Thoracic aorta (tissue), 2 donors: Measurements from ENCODE around the gene MAGI1. TPM values are rescaled to one million over a fixed set of nuclear protein-coding genes. Genes with fewer than 3 reads are reported as not detected.
A peak's percentile ranks its signal among the peaks of the same experiment; 100 is the strongest.

Experiments
- ATAC-seq: fragments of 150-250 bp; one replicate; pipeline ENCODE4 v1.8.0; 2017; ENCODE audit warnings: low read depth; ENCODE audit not compliant: insufficient number of reproducible peaks, low FRiP score
- DNase-seq: peaks from one replicate; pipeline ENCODE4 v3.0.0-alpha.2; 2020; ENCODE audit warnings: low spot score
- H3K27ac ChIP-seq, 2 donors: fragments of 200-600 bp; sonication (generic); 1 replicate in 1 of 2; 2 replicates in 1 of 2; pipeline ENCODE4 v1.5.1; 2016; ENCODE audit warnings: mild to moderate bottlenecking in 2 of 2, moderate library complexity in 2 of 2
- H3K27me3 ChIP-seq: fragments of 200-600 bp; sonication (generic); replicated peaks from 2 replicates; pipeline ENCODE4 v1.6.0; 2016; ENCODE audit warnings: mild to moderate bottlenecking; ENCODE audit not compliant: insufficient read depth
- H3K36me3 ChIP-seq: fragments of 200-600 bp; sonication (generic); one replicate; pipeline ENCODE4 v1.5.1; 2016
- H3K4me1 ChIP-seq, 2 donors: fragments of 200-600 bp; sonication (generic); 1 replicate in 1 of 2; 2 replicates in 1 of 2; pipeline versions ENCODE4 v1.5.1 to v1.6.0; 2016; ENCODE audit warnings: low read depth in 2 of 2, mild to moderate bottlenecking in 1 of 2; ENCODE audit not compliant: control insufficient read depth in 1 of 2
- H3K4me3 ChIP-seq: fragments of 200-600 bp; sonication (generic); 2 replicates; pipeline ENCODE4 v1.5.1; 2016; ENCODE audit warnings: mild to moderate bottlenecking
- H3K9me3 ChIP-seq: fragments of 200-600 bp; sonication (generic); 2 replicates; pipeline ENCODE4 v1.5.1; 2016
- CTCF ChIP-seq: fragments of 200-600 bp; sonication (generic); IDR thresholded peaks from one replicate; pipeline ENCODE4 v1.5.1; 2019; ENCODE audit warnings: antibody characterized with exemption
- total RNA-seq, 2 donors: library from RNA; depleted of rRNA; stranded (reverse); fragments of >200 nt; gene quantifications; one replicate each; pipeline versions ENCODE4 v1.1.0 to v1.2.3, GENCODE V29; 2016

MAGI1 gene
- total RNA-seq, 2 donors from 2014 or later: 48.2 to 88.5 TPM

- peak overlapping the region; percentile 16 for H3K4me3 ChIP-seq
- H3K36me3 ChIP-seq: no peaks in the 10 kb centered on the region
- ATAC-seq (no peak), DNase-seq (no peak)
- no peak for TF ChIP-seq CTCF
- H3K4me1 ChIP-seq: peaks cover 30 to 60% of the 10 kb centered on the region in 2 donors
- peak overlapping the region; percentile 71 to 73 for H3K27ac ChIP-seq
- H3K9me3 ChIP-seq: no peaks in the 10 kb centered on the region
- H3K27me3 ChIP-seq: no peaks in the 10 kb centered on the region
Measured at GRCh38 chr3:65945953-65946352, 92.8 kb downstream of the MAGI1 start.

GRCh38 chr3:65945480-65945879 lies 93.2 kb downstream of the MAGI1 start:
- TF ChIP-seq CTCF: no peak
- ATAC-seq (no peak), DNase-seq (no peak)
- no peaks in the 10 kb centered on the region for H3K36me3 ChIP-seq
- no peaks in the 10 kb centered on the region for H3K9me3 ChIP-seq
- H3K27me3 ChIP-seq: no peaks in the 10 kb centered on the region
- H3K4me1 ChIP-seq: peaks cover 30 to 56% of the 10 kb centered on the region in 2 donors
- H3K27ac ChIP-seq: peak overlapping the region; percentile 71 to 73
- no peak overlapping the region for H3K4me3 ChIP-seq

GRCh38 chr3:65944252-65944651 lies 94.5 kb downstream of the MAGI1 start:
- TF ChIP-seq CTCF: no peak
- H3K4me1 ChIP-seq: peaks cover 36 to 58% of the 10 kb centered on the region in 2 donors
- H3K9me3 ChIP-seq: no peaks in the 10 kb centered on the region
- no peak overlapping the region for H3K4me3 ChIP-seq
- ATAC-seq: no peak
- H3K36me3 ChIP-seq: no peaks in the 10 kb centered on the region
- no peak for DNase-seq
- no peak overlapping the region for H3K27ac ChIP-seq
- H3K27me3 ChIP-seq: no peaks in the 10 kb centered on the region

- DNase-seq: no peak
- ATAC-seq: no peak
- peak overlapping the region; percentile 5 for H3K4me3 ChIP-seq
- no peaks in the 10 kb centered on the region for H3K36me3 ChIP-seq
- H3K4me1 ChIP-seq: peaks cover 9 to 27% of the 10 kb centered on the region in 2 donors
- TF ChIP-seq CTCF: no peak
- H3K27ac ChIP-seq: no peak overlapping the region
- no peaks in the 10 kb centered on the region for H3K9me3 ChIP-seq
- H3K27me3 ChIP-seq: no peaks in the 10 kb centered on the region
Measured at GRCh38 chr3:65939801-65940246, 98.9 kb downstream of the MAGI1 start.

GRCh38 chr3:65939184-65939583 lies 99.5 kb downstream of the MAGI1 start:
- H3K4me1 ChIP-seq: peaks cover 9 to 27% of the 10 kb centered on the region in 2 donors
- DNase-seq (no peak), ATAC-seq (no peak)
- H3K9me3 ChIP-seq: no peaks in the 10 kb centered on the region
- TF ChIP-seq CTCF: no peak
- no peak overlapping the region for H3K27ac ChIP-seq
- no peaks in the 10 kb centered on the region for H3K27me3 ChIP-seq
- no peak overlapping the region for H3K4me3 ChIP-seq
- H3K36me3 ChIP-seq: no peaks in the 10 kb centered on the region
